Measurements from ENCODE around the gene ACTN4.

ACTN4 gene

DNA sequence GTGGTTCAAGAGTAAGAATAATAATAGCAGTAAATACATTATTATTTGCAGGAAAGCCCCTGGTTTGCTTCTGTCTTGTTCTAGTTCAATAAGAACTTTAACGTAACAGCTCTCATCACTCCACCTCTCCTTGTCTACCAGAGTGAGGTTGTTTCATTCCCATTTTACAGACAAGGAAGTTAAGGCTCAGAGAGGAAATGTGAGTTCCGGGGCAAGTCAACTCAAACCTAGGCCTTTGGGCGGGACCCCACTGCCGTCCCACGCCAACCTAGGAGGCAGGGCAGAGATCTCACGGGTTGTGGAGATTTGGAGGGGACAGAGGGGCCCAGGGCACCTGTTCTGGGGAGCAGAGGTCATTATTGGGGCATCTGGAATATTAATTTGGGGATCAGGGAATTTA, 31.2 kb upstream of the ACTN4 start:
- no peak for DNase-seq (ENCODE audit: low read depth, low spot score)
- TF ChIP-seq, protein P1, sequence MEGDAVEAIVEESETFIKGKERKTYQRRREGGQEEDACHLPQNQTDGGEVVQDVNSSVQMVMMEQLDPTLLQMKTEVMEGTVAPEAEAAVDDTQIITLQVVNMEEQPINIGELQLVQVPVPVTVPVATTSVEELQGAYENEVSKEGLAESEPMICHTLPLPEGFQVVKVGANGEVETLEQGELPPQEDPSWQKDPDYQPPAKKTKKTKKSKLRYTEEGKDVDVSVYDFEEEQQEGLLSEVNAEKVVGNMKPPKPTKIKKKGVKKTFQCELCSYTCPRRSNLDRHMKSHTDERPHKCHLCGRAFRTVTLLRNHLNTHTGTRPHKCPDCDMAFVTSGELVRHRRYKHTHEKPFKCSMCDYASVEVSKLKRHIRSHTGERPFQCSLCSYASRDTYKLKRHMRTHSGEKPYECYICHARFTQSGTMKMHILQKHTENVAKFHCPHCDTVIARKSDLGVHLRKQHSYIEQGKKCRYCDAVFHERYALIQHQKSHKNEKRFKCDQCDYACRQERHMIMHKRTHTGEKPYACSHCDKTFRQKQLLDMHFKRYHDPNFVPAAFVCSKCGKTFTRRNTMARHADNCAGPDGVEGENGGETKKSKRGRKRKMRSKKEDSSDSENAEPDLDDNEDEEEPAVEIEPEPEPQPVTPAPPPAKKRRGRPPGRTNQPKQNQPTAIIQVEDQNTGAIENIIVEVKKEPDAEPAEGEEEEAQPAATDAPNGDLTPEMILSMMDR (IDR thresholded peaks at IDR 0.05; ENCODE audit: insufficient read depth, low read length, missing control alignments) = no peak
- ChIA-PET POLR2A (interaction anchor here (0.6 kb wide), 1 partner anchor 9 kb away, joined by 3 read pairs; no protein-coding TSS in a partner anchor), CTCF (interaction anchor here (1.6 to 3.3 kb wide), 2 partner anchors 72 to 101 kb away, joined by 3 to 12 read pairs; no protein-coding TSS in a partner anchor)
- no peak overlapping the region for H3K4me3 ChIP-seq (ENCODE audit: low read depth, low read length)

DNA sequence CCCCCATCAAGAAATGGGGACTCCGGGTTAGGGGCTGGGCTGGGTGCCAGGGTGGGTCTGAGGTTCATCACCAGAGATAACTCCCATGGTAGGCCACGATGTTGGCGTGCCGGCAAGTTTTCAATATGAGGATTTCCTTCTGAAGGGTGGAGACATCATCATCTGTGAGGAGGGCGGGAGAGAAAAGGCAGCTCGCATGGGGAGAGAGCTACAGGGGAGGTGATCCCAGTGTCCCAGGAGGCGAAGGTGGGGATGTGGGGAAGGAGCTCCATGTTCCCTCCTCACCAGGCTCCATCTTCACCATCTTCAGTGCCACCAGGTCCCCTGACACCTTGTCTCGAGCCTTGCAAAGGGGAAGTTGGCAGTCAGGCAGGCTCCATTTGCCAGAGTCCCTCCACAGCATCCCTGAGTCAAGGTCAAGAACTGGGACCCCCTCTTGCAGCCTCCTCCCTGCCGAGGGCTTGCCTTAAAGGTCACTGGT, 30.1 kb upstream of the ACTN4 start:
- CTCF ChIA-PET = interaction anchor here (1.1 to 5.7 kb wide), 4 partner anchors 18 to 313 kb away, joined by 4 to 100 read pairs (median 18); partner anchors contain the start of genes FAM98C, MRPS12 and SARS2
- H3K4me3 ChIP-seq (ENCODE audit: low read depth, low read length) = no peak overlapping the region
- POLR2A ChIA-PET = no interaction called here
- no peak for DNase-seq (ENCODE audit: low read depth, low spot score)
- TF ChIP-seq, protein P1 (IDR thresholded peaks at IDR 0.05; ENCODE audit: insufficient read depth, low read length, missing control alignments) = no peak

- no peak for DNase-seq (ENCODE audit: low read depth, low spot score)
- CTCF ChIA-PET = interaction anchor here (1.0 to 5.7 kb wide), 8 partner anchors 11 to 312 kb away, joined by 3 to 100 read pairs (median 4); partner anchors contain the start of genes CATSPERG, FAM98C, MRPS12 and SARS2
- TF ChIP-seq, protein P1 (IDR thresholded peaks at IDR 0.05; ENCODE audit: insufficient read depth, low read length, missing control alignments) = no peak
- peak within 1 kb of the TSS; percentile 67 for H3K4me3 ChIP-seq (ENCODE audit: low read depth, low read length)
- POLR2A ChIA-PET = interaction anchor here (0.6 to 2.0 kb wide), 4 partner anchors 10 to 206 kb away, joined by 3 to 6 read pairs (median 4); no protein-coding TSS in a partner anchor
Measured at GRCh38 chr19:38617764-38618589, 29.5 kb upstream of the ACTN4 start, which contains the start of gene MAP4K1. Gene MAP4K1, minus strand, starts transcription at chr19:38617953. Its CDS starts 58 bp downstream, at chr19:38617895.

DNA sequence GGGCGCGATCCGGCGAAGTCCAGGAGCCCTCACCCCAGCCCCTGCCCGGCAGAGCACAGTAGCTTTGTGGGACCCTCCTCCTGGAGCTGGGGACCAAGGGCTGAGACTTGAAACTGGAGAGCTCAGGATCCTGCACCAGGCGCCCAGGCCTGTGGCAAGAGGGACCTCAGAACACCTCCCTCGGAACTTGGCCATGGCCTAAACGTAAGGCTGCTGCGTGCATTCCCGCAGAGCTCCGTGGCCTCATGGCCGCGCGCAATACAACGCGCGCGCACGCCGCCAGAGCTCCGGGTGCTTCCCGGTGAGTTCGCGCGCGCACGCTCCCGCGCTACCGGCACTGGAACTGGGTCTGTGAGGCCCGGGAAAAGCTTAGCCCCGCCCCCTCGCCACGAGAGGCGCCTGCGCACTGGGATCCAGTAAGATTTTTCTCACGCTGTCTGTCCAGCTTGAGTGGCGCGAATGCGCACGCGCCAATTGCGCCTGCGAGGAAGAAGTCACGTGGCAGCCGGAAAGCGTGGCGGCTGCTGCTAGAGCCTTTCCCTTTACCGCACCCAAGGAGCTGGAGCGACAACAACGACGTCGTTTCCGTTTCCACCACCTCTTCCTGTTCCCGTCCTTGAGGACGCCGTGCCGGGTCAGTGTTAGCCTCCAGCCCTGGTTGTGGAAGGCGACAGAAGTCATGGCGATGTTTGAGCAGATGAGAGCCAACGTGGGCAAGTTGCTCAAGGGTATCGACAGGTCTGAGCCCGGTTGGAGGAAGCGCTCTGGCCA, 28.7 kb upstream of the ACTN4 start, which contains the start of gene EIF3K:
TSS of gene EIF3K (plus strand) at position 599 of the 771 bp plus-strand sequence. CDS start at position 680, 81 bp downstream.
- TF ChIP-seq, protein P1 (IDR thresholded peaks at IDR 0.05; ENCODE audit: insufficient read depth, low read length, missing control alignments) = no peak
- ChIA-PET CTCF (interaction anchor here (0.6 to 5.7 kb wide), 8 partner anchors 10 to 312 kb away, joined by 3 to 100 read pairs (median 3); partner anchors contain the start of genes CATSPERG, FAM98C, MRPS12 and SARS2), POLR2A (interaction anchor here (0.6 to 2.0 kb wide), 8 partner anchors 10 to 216 kb away, joined by 3 to 6 read pairs (median 4); partner anchors contain the start of genes ACTN4 and FAM98C)
- H3K4me3 ChIP-seq (ENCODE audit: low read depth, low read length) = peak within 1 kb of the TSS; percentile 86
- DNase-seq (ENCODE audit: low read depth, low spot score) = peak; percentile 91

DNA sequence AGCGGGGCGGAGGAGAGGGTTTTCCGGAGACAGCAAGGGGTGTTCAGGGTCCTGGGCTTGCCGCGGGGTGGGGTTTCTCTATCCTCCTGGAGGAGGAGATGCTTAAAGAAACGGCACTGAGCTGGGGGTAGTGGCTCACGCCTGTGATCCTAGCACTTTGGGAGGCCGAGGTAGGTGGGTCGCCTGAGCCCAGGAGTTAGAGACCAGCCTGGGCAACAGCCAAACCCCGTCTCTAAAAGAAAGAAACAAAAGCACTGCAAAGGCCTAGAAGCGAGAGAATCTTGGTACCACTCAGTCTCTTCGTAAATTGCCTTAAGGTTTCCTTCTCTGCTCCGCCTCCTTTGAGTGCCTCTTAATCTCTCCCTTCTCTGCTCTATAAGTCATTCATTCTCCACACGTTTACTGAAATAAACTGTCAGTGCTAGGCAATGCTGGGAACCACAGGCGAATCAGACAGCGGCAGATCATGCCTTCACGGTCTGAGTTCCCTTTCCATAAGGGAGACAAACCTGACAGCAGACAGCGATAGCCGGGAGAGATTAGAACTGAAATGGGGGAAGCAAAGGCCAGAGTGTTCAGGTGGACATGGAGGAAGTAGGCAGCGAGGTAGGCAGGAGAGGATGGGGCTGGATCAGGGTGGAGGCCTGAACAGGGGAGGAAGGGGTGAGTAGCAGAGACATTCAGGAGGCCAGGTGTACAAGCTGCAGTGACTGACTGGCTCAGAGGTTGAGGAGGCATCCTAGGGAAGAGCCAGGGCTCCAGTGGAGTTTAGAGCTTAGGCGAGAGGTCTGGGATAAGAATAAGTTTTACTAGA, 27.9 kb upstream of the ACTN4 start:
- DNase-seq (ENCODE audit: low read depth, low spot score) = no peak
- H3K4me3 ChIP-seq (ENCODE audit: low read depth, low read length) = peak overlapping the region; percentile 86
- CTCF ChIA-PET = interaction anchor here (0.6 to 5.7 kb wide), 6 partner anchors 9 to 311 kb away, joined by 3 to 100 read pairs (median 8); partner anchors contain the start of genes FAM98C, MRPS12 and SARS2
- POLR2A ChIA-PET = interaction anchor here (0.6 to 2.0 kb wide), 7 partner anchors 10 to 216 kb away, joined by 3 to 6 read pairs (median 3); partner anchors contain the start of genes ACTN4 and FAM98C
- TF ChIP-seq, protein P1 (IDR thresholded peaks at IDR 0.05; ENCODE audit: insufficient read depth, low read length, missing control alignments) = no peak

Measured in AG04449 (cell line).